Hematopoietic multipotent progenitor cell treated with erythropoietin and hydrocortisone succinate and interleukin-3 and kit ligand, for 4 days (in vitro differentiated cells): Measurements from ENCODE around the gene TPX2.
A peak's percentile ranks its signal among the peaks of the same experiment; 100 is the strongest.
"Not testable (repeated sequence)": the region's sequence is repeated elsewhere in the genome, so short reads cannot be mapped to it uniquely, and the experiment has no call there.

Experiments used
- DNase-seq: peaks from one replicate; pipeline ENCODE4 v3.0.0-alpha.2; 2015

The TPX2 gene

DNA sequence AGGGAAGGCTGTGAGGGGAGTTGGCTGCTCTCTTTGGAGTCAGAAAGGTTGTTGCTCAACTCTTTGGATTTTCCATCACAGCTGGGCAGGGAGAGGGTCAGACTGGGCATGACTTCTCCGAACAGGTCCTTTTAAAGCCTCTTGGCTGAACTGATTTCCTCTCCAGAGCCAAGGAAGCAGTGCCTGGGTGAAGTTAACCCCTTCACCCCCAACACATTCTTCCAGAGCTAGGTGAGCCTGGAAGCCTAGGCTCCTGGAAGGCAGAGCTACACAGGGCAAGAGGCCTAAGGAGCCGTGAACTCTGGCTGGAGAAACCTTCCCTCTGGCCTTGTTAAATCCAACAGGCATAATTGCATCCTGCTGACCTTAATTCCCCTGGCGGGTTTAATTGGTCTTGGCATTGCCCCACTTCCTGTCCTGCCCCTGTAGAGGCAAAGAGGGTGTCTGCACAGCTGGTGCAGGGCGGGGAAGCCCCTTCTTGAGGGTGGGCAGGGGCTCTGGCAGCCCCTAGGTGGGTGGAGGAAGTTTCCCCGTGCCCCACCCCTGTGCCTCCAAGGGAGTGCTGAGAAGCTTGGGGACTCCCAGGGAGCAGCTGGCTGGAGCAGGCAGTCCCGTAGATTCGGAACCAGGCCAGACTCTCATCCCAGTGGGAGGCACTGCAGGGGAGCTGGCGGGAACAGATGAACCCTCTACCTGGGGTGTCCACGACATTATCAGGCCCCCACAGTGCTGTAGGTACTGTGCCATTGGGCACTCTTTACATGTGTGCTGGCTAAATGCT is 76.5 kb downstream of the TPX2 start:
- DNase-seq: no peak

DNA sequence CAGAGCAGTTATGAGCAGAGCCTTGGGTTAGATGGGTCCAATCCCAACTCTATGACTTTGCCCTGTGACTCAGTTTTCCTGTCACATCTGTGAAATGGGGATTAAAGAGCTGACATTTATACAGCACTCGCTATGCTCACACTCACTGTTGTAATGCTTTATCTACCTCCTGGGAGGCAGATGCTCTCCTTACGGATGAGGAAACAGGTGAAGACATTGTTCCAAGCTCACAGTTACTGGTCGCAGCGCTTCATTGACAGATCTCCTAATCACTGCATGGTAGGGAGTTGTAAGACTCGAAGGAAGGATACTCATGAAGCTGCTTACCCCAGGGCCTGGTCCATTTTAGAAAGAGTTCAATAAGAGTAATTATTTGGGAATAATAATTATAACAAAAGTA is 77.1 kb downstream of the TPX2 start:
- DNase-seq: no peak

DNA sequence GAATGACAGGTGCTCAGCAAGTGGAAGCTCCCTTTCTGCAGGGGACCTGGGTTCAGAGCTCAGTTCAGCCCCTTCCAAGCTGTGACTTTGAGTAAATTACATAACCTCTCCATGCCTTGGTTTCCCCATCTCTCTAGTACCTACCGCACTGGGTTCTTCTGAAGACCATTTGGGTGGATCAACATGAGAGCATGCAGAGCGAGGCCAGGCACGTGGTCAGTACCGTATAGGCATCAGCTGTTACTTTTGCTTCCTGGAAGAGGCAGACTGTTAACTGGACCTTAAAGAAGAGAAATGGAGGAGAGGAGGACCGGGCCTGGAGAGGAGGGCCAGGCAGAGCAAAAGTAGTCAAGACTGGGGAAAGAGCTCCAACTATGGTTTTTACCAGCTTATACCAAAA is 78.4 kb downstream of the TPX2 start:
- DNase-seq: no peak

DNA sequence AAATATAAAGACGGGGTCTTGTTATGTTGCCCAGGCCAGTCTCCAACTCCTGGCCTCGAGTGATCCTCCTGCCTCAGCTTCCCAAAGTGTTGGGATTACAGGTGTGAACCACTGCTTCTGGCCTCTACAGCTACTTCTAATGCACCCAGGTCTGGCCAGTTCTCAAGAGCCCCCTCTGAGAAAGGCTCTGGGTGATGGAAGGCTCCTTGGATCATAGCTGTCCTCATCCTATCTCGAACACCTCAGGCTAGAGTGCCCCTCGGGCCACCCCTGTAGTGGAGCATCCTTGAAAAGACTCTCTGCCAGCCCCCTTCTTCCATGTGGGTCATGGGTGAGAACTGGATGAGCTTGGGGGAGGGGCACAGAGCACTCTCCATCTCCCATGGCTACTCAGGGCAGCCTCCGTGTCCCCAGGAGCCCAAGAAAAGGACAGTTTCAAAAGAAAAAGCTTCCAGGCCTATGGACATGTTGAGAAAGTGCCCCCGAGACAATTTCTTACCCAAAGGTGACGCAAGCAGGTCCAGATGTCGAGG is 79.4 kb downstream of the TPX2 start:
- DNase-seq: no peak

DNA sequence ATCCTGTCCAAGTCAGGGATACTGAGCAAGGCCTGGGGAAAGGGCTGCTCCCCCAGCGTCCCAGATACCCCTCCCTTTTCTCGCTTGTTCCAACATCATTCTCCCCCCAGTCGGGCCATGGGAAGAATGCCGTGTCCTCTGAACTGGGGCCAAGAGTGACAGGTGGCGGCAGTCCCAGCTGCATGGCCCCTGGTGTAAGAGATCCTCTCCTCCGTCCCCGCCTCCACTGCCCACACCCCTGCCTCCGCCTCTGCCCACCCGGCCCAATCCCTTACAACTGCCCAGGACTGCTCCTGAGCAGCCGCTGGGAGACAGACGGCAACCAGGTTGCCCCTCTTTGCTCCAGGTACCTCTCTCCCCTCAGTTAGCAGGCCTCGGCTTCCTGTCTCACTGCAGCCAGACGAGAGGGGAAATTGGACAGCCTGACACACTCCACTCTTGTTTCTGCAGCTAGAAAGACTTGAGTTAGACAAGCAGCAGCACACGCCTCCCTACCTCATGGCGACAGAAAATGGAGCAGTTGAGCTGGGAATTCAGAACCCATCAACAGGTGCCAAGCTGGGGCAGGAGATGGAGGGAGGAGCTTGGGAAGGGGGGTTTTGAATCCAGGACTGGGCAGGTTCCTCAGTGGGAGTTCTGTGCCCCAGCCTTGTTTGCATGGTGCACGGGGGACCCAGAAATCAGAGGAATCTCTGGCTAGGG is 80.1 kb downstream of the TPX2 start, which contains the start of gene MYLK2:
Gene MYLK2 (plus strand): TSS at position 274 of the 702 bp plus-strand sequence. CDS start 225 bp downstream, at position 499.
- no peak for DNase-seq

DNA sequence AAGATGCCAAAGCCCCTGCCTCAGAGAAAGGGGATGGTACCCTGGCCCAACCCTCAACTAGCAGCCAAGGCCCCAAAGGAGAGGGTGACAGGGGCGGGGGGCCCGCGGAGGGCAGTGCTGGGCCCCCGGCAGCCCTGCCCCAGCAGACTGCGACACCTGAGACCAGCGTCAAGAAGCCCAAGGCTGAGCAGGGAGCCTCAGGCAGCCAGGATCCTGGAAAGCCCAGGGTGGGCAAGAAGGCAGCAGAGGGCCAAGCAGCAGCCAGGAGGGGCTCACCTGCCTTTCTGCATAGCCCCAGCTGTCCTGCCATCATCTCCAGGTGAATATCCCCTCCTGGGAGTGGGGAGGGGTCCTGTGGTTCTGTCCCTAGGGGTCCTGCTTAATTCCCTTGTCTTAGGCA is 81.1 kb downstream of the TPX2 start:
- no peak for DNase-seq

DNA sequence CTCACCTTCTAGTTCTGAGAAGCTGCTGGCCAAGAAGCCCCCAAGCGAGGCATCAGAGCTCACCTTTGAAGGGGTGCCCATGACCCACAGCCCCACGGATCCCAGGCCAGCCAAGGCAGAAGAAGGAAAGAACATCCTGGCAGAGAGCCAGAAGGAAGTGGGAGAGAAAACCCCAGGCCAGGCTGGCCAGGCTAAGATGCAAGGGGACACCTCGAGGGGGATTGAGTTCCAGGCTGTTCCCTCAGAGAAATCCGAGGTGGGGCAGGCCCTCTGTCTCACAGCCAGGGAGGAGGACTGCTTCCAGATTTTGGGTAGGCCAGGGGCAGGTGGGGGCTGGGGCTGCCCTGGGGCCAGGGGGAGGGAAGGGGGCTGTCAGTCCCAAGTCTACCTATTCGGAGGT is 82.3 kb downstream of the TPX2 start:
- DNase-seq: no peak

DNA sequence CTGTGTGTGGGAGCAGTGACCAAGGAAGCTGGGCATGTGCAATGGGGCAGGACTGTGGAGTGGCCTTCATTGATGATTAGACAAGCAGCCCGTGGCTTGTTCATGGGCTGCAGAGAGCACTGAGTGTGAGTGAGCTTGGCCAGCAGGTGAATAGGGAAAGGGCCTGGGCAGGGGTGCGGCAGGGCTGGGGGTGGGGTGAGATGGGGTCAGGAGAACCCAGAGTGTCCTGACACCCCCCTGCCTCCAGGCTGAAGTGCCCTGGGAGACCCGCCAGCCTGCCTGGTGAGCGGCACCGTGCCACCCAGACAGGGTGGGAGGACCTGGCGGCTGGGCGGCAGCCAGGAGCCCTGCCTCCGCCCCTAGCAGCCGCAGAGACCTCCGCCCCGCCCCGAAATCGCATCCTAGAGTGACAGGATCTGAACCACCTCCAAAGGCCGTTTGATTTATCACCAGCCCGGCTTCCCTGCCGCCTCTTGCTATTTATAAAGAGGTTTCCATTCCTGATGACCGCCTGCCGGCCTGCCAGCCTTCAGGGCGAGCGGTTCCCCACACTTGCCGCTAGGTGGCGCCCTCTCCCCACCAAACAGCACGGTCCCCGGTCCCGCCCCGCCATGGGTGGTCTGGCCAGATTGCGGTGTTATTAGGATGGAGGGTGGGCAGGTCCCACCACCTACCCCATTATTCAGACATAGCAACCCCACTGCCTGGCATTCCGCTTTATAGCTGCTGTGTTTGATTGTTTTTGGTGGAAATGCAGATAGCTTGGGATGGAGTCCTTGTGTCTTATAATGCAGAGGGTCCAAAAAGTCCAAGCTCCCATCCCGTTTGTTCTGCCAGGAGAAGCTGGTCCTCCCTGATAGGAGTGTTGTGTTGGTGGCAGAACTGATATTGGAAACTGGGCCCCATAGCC is 83.6 kb downstream of the TPX2 start:
- DNase-seq: peak; percentile 82

DNA sequence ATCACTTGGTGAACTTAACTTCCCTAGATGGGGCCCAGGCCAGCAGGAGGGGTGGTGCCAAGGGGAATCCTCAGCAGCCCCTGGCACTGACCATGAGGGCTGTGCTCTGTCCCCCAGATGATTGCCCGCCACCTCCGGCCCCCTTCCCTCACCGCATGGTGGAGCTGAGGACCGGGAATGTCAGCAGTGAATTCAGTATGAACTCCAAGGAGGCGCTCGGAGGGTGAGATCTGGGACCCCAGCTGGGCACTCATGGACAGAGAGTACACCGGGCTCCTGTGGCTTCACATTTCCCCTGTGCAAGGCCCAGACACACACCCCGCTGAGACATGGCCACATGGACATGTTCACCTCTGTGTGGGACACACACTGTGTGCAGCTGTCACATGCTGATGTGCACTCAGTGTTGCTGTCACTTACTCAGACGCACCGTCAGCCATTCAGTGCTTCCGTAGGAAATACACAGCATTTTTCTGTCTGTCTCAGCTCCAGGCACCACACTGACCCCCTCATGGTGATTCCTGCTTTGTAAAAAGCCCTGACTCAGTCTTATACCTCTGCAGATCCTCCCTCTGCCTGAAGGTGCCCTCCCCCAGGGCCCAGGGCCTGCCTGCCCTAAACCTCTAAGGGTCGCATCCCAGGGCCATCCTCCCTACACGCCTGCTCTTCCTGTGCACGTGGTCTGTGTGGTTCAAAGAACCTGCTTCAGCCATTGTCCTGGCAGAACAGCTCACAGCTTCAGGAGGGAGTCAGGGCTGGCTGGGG is 84.5 kb downstream of the TPX2 start:
- no peak for DNase-seq

DNA sequence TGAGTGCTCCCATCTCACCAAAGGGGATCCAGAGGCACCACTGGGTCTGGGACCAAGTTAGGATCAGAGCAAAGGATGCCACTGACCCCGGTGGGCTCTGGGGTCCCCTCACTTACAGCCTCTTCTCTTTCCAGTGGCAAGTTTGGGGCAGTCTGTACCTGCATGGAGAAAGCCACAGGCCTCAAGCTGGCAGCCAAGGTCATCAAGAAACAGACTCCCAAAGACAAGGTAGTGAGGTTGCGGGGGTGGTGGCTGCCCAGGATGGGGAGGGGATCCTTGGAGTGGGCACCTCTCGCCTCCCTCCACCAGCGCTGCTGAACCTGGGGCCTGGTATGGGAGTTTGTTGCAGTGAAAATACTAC is 85.0 kb downstream of the TPX2 start:
- DNase-seq: no peak

DNA sequence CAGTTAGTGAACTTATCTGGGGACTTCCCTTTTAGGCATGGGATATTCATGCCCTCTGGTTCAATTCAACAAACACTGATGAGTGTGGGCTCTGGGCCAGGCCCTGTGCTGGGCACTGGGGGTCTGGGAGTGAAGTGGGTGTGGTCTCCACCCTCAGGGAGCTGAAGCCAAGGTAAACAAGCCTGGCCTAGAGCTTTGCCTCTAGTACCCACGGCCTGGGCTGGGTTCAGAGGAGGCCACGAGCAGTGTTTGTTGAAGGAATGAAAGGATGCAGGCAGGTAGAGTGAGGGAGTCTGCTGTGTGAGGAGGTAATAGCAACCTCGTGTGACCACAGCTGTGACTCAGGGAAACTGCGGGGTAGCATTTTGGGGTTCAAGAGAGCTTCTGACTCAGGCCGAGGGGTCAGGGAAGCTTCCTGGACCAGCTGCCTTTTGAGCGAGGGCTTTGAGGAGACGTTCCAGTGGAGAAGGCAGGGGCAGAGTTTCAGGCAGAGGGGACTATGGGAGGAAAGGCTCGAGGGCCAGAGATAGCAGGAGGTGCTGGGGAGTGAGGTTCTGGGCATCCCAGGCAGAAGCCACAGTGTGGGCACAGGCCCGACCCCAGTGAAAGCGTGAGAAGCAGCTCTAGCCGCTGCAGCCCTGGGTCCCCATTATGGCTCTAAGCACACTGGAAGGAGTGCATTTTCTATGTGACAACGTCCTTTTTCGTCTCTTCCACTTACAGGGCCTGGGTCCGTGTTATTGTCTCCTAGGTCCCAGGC is 85.6 kb downstream of the TPX2 start:
- no peak for DNase-seq

DNA sequence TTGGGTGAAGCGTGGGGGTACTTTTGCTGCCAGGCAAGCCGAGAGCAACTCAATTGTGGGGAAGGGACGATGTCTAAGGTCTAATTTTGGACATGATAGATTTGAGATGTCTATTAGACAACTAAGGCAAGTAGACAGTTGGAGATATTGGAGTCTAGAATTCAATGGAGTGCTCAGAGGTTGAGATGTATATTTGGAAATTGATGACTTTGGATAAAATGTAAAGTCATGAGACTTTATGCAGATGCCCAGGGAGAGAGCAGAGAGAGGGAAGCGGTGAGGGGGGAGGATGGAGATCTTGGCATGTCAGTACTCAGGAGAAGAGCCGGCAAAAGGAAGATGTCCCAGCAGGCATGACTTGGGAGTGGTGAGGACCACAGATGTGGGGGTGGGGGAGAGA is 87.0 kb downstream of the TPX2 start:
- DNase-seq: no peak

DNA sequence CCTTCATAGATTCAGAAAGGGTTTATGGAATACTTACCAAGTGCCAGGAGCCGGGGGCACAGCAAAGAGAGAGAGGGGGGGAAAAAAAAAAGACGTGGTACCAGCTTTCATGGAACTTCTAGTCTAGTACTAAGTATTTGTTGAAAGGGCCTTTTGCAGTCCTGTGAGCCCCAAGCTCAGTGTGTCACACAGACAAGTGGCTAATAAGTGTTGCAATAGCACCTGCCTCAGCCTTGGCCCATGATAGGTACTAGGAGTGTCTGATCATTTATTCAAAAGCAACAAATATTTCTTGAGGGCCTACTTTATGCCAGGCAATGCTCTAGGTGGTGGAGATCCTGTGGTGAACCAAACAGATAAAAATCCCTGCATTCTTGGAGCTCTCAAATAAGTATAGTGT is 88.0 kb downstream of the TPX2 start:
- no peak for DNase-seq

DNA sequence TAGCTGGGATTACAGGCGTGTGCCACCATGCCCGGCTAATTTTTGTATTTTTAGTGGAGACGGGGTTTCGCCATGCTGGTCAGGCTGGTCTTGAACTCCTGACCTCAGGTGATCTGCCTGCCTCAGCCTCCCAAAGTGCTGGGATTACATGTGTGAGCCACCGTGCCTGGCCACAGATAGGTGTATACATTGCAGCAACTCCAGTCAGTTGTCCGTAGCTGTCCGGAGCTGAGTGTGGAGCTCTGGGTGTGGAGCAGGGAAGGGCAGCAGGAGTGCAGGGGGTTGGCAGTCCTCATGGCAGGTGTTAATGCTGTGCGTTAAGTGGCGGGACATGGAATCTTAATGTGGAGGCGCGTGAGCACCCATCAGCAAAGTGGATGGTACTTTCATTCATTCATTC is 88.9 kb downstream of the TPX2 start:
- DNase-seq: not testable (repeated sequence)

DNA sequence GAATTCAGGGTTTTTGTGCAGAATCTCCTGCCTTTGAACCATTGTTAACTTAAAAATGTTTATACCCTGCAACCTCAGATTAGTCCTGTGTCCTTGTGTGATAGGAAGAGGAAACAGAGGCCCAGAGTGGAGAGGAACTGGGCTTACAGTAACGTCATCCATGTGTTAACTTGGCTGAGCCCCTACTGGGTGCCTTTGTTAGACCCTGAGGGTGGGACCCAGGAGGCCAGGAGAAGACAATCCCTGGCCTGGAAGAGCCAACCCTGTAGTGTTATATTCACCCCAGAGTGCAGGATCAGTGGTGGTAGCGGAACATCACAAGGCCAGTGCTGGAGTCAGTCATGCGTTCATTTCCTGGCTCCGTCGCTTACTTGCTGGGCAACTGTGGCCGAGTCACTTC is 90.6 kb downstream of the TPX2 start:
- DNase-seq: no peak

DNA sequence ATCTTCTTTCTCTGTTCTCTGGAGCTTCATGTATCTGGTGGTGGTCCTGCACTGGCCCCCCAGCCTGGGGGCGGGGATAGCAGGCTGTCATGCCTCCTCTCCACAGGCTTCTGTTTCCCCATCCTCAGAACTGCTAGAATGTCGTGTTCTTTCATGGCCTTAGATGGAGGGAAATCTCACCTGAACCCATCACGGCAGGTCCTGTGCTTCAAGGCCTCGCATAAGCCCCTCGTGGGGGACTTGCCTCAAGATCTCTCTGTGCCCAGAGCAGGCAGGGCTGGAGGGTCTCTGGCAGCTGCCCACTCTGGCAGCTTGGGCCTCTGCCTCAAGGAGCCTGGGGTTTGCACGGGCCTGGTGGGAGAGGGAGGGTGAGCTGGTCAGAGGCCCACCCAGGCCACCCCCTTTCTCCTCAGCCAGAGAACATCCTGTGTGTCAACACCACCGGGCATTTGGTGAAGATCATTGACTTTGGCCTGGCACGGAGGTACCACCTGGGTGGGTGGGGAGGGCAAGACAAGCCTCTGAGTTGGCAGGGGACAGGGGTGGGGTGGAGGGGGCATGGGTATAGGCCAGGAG is 91.4 kb downstream of the TPX2 start:
- DNase-seq: no peak

DNA sequence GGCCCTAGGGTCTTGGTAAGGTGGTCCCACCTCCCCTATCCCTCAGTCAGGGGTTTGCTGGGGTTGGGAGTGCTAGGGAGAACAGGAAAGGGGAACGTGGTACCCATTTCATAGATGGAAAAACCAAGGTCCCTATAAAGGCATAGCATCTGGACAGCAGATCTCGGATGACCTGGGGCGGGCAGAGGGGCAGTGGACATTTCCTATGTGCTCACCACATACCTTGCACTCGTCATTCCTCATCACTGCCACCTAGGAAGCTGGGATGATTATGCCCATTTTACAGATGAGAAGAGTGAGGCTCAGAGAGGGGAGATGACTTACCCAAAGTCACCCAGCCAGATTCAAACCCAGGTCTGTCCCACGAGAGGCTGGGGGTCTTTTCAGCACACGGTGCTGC is 92.1 kb downstream of the TPX2 start:
- no peak for DNase-seq

DNA sequence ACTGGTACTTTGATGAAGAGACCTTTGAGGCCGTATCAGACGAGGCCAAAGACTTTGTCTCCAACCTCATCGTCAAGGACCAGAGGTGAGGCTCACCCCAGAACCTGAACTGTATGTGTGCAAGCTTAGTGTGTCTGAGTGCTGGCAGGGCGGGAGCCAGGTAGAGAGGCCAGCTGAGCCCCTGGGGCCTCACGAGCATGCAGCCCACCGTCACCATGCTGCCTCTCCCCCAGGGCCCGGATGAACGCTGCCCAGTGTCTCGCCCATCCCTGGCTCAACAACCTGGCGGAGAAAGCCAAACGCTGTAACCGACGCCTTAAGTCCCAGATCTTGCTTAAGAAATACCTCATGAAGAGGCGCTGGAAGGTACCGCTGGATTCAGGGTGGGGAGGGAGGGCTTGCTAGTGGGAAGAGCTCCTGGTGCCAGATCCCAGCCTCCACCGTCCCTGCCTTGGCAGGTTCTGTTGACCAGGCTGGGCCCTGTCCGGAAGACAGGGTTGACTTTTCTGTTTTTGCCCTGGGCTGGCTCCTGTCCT is 92.7 kb downstream of the TPX2 start:
- DNase-seq: no peak

DNA sequence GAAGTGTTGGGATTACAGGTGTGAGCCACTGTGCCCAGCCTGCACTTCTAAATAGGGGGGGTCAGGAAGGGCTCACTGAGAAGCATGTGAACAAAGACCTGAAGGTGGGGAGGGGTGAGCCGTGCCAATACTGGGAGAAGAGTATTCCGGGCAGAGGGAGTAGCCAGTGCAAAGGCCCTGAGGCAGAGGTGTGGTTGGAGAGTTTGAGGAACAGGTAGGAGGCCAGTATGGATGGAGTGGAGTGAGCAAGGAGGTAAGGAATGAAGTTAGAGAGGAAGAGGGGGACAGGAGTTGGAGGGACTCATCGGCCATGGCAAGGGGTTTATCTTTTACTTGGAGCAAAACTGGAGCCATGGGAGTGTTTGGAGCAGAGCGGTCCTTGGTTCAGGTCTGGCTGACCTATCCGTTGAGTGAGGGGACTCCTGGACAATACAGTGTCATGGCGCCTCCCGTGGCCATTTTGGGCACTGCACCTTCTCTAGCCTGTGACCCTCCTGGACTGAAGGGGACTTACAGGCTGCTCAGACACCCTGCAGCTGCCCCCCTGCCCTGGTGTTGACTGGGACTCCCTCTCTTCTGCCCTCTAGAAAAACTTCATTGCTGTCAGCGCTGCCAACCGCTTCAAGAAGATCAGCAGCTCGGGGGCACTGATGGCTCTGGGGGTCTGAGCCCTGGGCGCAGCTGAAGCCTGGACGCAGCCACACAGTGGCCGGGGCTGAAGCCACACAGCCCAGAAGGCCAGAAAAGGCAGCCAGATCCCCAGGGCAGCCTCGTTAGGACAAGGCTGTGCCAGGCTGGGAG is 94.2 kb downstream of the TPX2 start:
- DNase-seq: peak; percentile 80

DNA sequence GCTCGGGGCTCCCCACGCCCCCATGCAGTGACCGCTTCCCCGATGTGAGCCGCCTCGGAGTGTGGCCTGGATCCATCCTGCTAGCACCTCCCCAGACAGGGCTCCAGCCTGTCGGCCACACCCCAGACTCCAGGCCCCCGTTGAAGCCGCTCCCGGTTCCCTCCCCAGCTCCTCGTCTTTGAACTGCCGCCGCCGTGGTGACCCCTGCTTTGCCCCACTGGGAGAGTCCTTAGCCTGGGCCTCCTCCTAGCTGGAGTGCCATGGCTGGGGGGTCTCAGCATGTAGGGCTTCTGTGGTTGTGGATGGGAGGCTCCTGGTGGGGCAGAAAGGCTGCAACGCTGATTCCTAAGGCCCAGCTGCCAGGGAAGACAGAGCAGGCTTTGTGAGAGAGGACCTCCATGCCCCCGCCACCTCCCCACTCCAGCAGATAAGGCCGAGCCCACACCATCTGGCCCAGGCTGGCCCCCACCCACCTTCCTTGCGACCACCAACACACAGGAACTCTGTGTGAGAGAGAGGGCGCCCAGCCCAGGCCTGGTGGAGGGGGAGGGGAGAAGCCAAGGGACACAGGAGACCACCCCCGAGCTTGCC is 94.9 kb downstream of the TPX2 start:
- DNase-seq: no peak
